HT1080 (cell line): ENCODE data around the gene GPR107. TPM values are rescaled to one million over a fixed set of nuclear protein-coding genes. Genes with fewer than 3 reads are reported as not detected.

ENCODE experiments used
- DNase-seq: peaks from one replicate; pipeline ENCODE4 v3.0.0-alpha.2; 2015; ENCODE audit warnings: low read depth
- total RNA-seq: library from RNA; depleted of rRNA; stranded (reverse); fragments of >200 nt; shearing (Covaris generic); gene quantifications from 2 replicates; pipeline ENCODE4 v1.2.3, GENCODE V29; 2014

The GPR107 gene
- total RNA-seq, 1 experiment from 2014 or later: 13.6 TPM

- no peak for DNase-seq
Observed at GRCh38 chr9:130053109-130053503, 600 bp upstream of the GPR107 start.

- DNase-seq: no peak
Observed at GRCh38 chr9:130054325-130054786, 650 bp downstream of the GPR107 start.

- DNase-seq: no peak
Observed at GRCh38 chr9:130054820-130055219, 1.1 kb downstream of the GPR107 start.

GRCh38 chr9:130058154-130058553 lies 4.4 kb downstream of the GPR107 start:
- no peak for DNase-seq

- DNase-seq: no peak
Observed at GRCh38 chr9:130058887-130059286, 5.2 kb downstream of the GPR107 start.

- DNase-seq: no peak
Observed at GRCh38 chr9:130060296-130060695, 6.6 kb downstream of the GPR107 start.

GRCh38 chr9:130062750-130063149 lies 9.0 kb downstream of the GPR107 start:
- DNase-seq: no peak

GRCh38 chr9:130064621-130065020 lies 10.9 kb downstream of the GPR107 start:
- DNase-seq: no peak

- DNase-seq: no peak
Observed at GRCh38 chr9:130069048-130069447, 15.3 kb downstream of the GPR107 start.

GRCh38 chr9:130072515-130073235 lies 19.0 kb downstream of the GPR107 start:
- peak; percentile 55 for DNase-seq

- DNase-seq: peak; percentile 1
Observed at GRCh38 chr9:130073373-130073772, 19.7 kb downstream of the GPR107 start.

GRCh38 chr9:130078547-130078946 lies 24.8 kb downstream of the GPR107 start:
- DNase-seq: no peak

GRCh38 chr9:130084337-130084736 lies 30.6 kb downstream of the GPR107 start:
- no peak for DNase-seq

- no peak for DNase-seq
Observed at GRCh38 chr9:130088051-130088450, 34.3 kb downstream of the GPR107 start.

- DNase-seq: no peak
Observed at GRCh38 chr9:130089141-130089540, 35.4 kb downstream of the GPR107 start.

GRCh38 chr9:130090915-130091314 lies 37.2 kb downstream of the GPR107 start:
- no peak for DNase-seq

- no peak for DNase-seq
Observed at GRCh38 chr9:130092910-130093309, 39.2 kb downstream of the GPR107 start.

GRCh38 chr9:130095872-130096271 lies 42.2 kb downstream of the GPR107 start:
- no peak for DNase-seq

GRCh38 chr9:130100681-130101080 lies 47.0 kb downstream of the GPR107 start:
- no peak for DNase-seq

- no peak for DNase-seq
Observed at GRCh38 chr9:130101915-130102314, 48.2 kb downstream of the GPR107 start.

- DNase-seq: no peak
Observed at GRCh38 chr9:130104491-130105193, 50.9 kb downstream of the GPR107 start.

- DNase-seq: no peak
Observed at GRCh38 chr9:130106860-130107233, 53.1 kb downstream of the GPR107 start.
